Coronary artery (tissue), 2 donors: ENCODE data around the gene SCP2D1.
A peak's percentile ranks its signal among the peaks of the same experiment; 100 is the strongest.

Experiments
- DNase-seq: peaks from one replicate; pipeline ENCODE4 v3.0.0-alpha.2; 2017; ENCODE audit warnings: low spot score
- H3K27ac ChIP-seq, 2 donors: fragments of 200-600 bp; sonication (generic); one replicate each; pipeline ENCODE4 v1.5.1; 2016 to 2019
- H3K4me3 ChIP-seq: fragments of 200-600 bp; sonication (generic); 2 replicates; pipeline ENCODE4 v1.5.1; 2016; ENCODE audit warnings: mild to moderate bottlenecking, moderate library complexity
- CTCF ChIP-seq: fragments of 200-600 bp; sonication (generic); IDR thresholded peaks from one replicate; pipeline ENCODE4 v1.5.1; 2019; ENCODE audit warnings: antibody characterized with exemption

The SCP2D1 gene

DNA sequence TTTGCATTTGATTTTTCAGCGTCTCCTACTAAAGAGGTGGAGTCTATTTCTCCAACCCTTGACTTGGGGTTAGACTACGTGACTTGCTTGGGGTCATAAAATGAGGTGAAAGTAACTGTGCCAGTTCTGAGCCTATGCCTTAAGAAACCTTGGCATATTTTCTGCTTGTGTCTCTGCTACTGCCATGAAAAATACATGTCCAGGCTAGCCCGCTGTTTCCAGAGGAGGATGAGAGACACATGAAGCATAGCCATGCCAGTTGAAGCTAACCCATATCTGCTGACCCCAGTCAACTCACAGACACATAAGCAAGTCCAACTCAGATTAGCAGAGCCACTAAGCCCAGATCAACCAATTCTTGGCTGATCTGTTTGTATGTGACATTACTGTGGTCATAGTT lies 38.7 kb downstream of the SCP2D1 start:
- no peak for DNase-seq
- Histone ChIP-seq H3K4me3 (no peak overlapping the region), H3K27ac (no peak overlapping the region)
- no peak for TF ChIP-seq CTCF

DNA sequence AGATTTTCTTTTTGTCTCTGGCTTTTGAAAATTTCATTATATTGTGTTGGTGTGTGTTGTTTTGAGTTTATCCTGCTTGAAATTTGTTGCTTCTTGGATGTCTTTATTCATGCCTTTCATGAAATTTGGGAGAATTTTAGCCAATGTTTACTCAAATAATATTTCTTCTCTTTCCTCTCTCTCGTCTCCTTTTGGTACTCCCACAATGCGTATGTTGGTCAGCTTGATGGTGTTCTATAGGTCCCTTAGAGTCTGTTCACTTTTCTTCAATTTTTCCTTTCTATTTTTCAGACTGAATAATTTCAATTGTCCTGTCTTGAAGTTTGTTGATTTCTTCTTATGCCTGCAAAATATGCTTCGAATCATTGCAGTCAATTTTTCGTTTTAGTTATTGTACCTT lies 39.6 kb downstream of the SCP2D1 start:
- no peak overlapping the region for H3K27ac ChIP-seq
- H3K4me3 ChIP-seq: no peak overlapping the region
- DNase-seq: no peak
- TF ChIP-seq CTCF: no peak

DNA sequence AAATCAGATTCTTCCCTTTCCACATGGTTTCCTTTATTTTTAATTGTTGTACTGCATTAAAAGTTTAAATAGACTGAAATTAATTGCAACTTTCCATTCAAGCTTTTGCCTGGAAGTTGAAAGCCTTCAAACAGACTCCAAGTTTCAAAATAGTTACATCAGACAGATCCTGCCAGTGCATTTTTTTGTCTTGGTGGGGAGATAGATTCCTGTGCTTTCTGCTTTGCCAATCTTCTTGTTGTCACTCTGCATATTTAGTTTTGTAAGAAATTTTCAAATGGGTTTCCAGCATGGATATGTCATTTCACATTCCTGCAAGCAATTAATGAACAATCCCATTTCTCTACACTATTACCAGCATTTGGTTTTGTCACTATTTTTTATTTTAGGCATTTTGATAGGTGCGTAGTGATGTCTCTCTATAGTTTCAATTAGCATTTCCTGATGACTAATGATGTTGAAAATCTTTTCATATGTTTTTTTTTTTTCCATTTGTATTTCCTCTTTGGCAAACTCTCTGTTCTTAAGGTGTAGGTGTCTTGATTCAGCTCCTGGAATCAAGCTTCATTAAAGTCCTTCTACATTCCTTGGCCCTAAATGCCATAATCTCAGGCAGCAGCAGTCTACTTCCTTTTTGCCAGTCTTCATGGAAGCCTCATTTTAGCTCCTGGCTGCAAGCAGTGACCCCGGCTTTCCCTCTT lies 40.5 kb downstream of the SCP2D1 start:
- DNase-seq: no peak
- TF ChIP-seq CTCF: no peak
- no peak overlapping the region for H3K27ac ChIP-seq
- H3K4me3 ChIP-seq: no peak overlapping the region

DNA sequence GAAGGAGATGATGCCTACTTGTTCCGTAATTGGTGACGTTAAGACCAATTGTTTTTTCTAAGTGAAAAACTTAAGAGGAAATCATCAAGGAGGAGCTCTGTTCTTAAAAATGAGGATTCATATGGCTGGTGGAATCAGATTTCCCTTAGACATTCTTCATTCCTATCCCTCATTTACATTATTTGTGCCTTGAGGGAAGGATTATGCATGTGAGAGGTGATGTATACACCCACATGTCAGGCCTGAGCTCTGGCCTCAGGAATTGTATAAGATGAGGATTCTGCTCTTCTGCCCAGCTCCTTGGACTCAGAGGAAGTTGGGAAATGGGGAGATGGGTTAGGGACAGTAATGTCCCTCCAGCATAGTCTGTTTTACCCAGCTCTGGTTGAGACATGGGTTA lies 42.3 kb downstream of the SCP2D1 start:
- no peak overlapping the region for H3K27ac ChIP-seq
- DNase-seq: no peak
- TF ChIP-seq CTCF: no peak
- H3K4me3 ChIP-seq: no peak overlapping the region

- DNase-seq: no peak
- TF ChIP-seq CTCF: no peak
- Histone ChIP-seq H3K4me3 (no peak overlapping the region), H3K27ac (no peak overlapping the region)
Observed at GRCh38 chr20:18856873-18857272, 43.3 kb downstream of the SCP2D1 start.

- TF ChIP-seq CTCF: no peak
- no peak for DNase-seq
- Histone ChIP-seq H3K27ac (peak overlapping the region in 1 of 2 donors; percentile 17), H3K4me3 (no peak overlapping the region)
Observed at GRCh38 chr20:18857640-18858039, 44.1 kb downstream of the SCP2D1 start.

- no peak for TF ChIP-seq CTCF
- Histone ChIP-seq H3K27ac (no peak overlapping the region), H3K4me3 (no peak overlapping the region)
- DNase-seq: no peak
Observed at GRCh38 chr20:18858816-18859215, 45.2 kb downstream of the SCP2D1 start.
